ENCODE results near the gene LIN7B.
A peak's percentile ranks its signal among the peaks of the same experiment; 100 is the strongest.

LIN7B gene

DNA sequence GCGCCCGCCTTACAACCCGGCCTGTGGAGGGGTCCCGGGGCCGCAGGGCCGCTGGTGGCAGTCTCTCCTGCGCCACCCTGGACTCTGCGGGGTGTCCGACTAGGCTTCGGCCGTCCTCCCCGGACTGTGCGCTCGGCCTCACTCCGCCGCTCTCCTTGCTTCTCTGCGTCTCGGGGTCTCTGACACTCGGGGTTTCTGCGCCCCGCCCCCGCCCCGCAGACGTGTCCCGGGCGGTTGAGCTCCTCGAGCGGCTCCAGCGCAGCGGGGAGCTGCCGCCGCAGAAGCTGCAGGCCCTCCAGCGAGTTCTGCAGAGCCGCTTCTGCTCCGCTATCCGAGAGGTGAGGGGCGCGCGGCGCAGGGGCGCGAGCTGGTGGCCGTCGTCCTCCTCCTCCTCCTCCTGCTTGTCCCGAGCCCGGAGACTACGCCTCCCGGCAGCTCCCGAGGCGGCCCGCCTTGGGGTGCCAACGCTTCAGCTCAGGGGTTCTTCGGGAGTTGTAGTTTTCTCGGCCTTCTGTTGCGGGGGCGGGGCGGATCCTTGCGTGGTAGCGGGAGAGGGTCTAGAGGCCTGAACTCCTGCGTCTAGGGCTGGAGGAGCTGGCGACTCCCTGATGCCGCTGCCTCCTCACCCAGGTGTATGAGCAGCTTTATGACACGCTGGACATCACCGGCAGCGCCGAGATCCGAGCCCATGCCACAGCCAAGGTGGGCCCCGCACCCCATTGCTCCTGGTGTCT, 627 bp downstream of the LIN7B start:
- TF ChIP-seq, protein P1, sequence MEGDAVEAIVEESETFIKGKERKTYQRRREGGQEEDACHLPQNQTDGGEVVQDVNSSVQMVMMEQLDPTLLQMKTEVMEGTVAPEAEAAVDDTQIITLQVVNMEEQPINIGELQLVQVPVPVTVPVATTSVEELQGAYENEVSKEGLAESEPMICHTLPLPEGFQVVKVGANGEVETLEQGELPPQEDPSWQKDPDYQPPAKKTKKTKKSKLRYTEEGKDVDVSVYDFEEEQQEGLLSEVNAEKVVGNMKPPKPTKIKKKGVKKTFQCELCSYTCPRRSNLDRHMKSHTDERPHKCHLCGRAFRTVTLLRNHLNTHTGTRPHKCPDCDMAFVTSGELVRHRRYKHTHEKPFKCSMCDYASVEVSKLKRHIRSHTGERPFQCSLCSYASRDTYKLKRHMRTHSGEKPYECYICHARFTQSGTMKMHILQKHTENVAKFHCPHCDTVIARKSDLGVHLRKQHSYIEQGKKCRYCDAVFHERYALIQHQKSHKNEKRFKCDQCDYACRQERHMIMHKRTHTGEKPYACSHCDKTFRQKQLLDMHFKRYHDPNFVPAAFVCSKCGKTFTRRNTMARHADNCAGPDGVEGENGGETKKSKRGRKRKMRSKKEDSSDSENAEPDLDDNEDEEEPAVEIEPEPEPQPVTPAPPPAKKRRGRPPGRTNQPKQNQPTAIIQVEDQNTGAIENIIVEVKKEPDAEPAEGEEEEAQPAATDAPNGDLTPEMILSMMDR (IDR thresholded peaks at IDR 0.05; ENCODE audit: low read depth, low read length, missing control alignments), result no peak
- peak overlapping the region; percentile 71 for H3K4me3 ChIP-seq (ENCODE audit: low read depth, low read length)
- DNase-seq (ENCODE audit: low read depth), result no peak

DNA sequence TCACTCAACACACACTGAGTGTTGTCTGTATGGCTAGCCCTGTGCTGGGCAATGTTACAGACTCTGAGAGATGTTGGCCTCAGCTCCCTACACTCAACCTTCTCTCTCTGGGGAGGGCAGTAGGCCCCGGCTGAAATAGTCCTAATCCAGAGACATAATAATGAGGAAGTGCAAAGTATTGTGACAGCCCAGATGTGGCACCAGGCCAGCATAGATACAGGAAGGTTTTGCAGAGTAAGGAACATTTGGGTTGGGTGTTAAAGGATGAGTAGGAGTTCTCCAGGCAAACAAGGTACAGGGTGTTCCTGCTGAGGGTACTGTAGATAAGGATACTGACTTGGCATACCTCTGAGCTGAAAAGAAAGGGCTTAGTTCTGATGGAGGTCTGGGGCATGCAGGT, 2.4 kb downstream of the LIN7B start:
- H3K4me3 ChIP-seq (ENCODE audit: low read depth, low read length), result no peak overlapping the region
- TF ChIP-seq, protein P1 (IDR thresholded peaks at IDR 0.05; ENCODE audit: low read depth, low read length, missing control alignments), result no peak
- no peak for DNase-seq (ENCODE audit: low read depth)

DNA sequence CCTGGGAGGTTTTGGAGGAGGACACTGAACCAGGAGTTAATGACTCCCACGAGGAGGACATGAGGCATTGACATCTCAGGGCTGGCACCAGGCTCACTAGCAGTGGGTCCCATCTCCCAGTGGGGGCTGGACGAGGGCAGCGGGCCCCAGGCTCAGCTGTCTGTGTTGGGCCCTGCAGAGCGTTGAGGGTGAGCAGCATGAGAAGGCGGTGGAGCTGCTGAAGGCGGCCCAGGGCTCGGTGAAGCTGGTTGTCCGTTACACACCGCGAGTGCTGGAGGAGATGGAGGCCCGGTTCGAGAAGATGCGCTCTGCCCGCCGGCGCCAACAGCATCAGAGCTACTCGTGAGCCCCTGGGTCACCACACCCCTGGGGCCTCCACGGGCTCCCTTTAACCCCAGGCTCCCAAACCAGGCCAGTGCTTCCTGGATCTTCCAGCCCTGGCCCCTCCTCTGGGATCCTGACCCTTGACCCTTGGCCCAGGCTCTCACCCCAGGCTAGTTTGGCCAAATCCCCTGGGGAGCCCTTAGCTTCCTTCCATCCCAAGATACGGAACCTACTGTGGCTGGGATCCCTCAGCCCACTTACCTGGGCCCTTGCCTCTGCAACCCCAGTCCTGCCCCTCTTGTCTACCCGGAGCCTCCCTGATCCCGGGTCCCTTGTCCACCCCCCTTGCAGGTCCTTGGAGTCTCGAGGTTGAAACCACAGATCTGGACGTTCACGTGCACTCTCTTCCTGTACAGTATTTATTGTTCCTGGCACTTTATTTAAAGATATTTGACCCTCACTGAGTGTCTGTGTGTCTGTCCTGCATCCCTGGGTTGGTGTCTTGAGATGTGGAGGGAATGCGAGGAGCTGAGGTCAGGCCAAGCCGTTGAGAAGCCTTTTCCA, 3.8 kb downstream of the LIN7B start:
- no peak for DNase-seq (ENCODE audit: low read depth)
- TF ChIP-seq, protein P1 (IDR thresholded peaks at IDR 0.05; ENCODE audit: low read depth, low read length, missing control alignments), result no peak
- H3K4me3 ChIP-seq (ENCODE audit: low read depth, low read length), result peak overlapping the region; percentile 67

DNA sequence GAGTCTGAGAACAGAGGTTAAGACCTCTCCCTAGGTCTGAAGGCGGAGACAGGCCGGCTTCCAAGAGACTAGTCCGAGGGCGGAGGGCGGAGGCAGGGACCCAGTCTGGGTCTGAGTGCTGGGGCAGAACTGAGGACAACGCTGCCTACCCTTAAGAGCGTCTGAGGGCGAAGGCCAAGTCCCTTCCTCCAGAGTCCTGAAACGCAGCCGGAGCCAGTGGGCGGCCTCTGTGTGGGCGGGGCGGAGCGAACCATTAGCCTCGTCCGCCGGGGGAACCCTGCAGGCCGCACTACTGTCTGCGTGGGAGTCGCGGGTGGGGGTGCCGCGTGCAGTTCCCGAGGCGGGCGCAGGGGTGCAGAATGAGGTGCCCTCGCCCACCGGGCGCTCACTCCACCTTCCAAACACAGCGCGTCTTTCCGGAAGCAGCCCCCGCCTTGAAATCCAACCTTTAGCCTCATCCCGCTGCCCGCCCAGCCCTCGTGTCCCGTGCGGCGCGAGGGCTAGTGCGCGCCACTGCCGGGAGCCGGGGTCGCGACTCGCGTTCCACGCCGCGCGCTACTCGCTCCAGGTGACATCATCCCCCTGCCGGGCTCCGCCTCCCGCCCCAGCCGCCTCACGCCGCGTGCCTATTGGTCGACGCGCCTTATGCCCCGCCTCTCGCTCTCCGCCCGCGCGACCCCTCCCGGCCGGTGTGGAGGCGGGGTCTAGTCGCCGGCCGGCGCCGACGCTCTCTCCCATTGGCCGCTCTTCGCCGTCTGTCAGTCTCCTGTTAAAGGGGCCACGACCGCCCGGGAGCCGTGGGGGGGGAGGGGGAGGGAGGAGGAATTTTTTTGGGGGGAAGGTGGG, 4.6 kb downstream of the LIN7B start, which contains the start of gene C19orf73:
C19orf73 (minus strand) TSS at position 579 of the 846 bp plus-strand sequence; CDS start at position 458, 121 bp downstream.
- DNase-seq (ENCODE audit: low read depth), result peak; percentile 76
- peak within 1 kb of the TSS; percentile 67 for H3K4me3 ChIP-seq (ENCODE audit: low read depth, low read length)
- TF ChIP-seq, protein P1 (IDR thresholded peaks at IDR 0.05; ENCODE audit: low read depth, low read length, missing control alignments), result peak; percentile 17

DNA sequence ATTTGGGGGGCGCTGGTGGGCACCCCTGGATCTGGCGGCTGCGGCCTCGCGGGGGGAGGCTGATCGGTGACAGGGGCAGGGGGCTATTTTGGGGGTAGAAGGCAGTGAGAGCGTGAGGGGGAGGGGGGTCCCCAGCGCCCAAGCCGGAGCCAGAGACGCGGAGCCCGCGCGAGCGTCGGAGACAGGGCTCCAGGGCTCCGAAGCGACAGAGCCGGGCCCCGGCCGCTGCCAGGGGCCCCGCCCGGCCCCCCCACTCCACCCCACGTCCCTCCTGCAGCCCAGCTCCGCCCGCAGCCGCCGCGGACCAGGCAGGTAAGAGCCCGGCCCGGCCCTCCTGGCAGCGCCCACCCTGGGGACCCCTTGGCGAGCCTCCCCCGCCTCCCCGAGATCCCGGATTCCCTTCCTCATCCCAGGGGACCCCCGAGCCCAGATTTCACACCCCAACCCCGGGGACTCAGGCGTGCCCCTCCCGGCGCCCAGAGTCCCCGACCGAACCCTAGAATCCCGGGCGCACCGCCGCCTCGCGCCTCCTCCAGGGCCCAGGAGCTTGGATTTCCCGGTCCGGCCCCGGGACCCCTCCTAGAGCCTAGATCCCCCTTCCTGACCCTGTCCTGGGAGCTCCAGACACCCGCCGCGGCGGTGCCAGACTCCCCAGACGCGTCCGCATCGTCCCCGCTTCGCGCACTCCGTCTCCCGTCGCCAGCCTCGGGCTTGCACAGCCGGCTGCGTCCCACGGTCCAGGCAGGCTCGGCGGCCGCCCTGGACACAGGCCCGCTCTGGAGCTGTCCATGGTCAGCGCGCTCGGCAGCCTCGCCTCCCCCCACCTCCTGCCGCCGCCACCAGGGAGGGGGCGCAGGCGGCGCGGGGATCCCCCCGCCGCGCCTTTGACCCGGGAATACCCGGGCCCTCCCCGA, 5.5 kb downstream of the LIN7B start, which contains the start of gene PPFIA3:
PPFIA3 (plus strand) TSS at position 134 of the 914 bp plus-strand sequence. CDS start 8,330 bp downstream, outside the sequence.
- TF ChIP-seq, protein P1 (IDR thresholded peaks at IDR 0.05; ENCODE audit: low read depth, low read length, missing control alignments), result no peak
- H3K4me3 ChIP-seq (ENCODE audit: low read depth, low read length), result peak within 1 kb of the TSS; percentile 67
- DNase-seq (ENCODE audit: low read depth), result no peak
